K562 (cell line): ENCODE results near the gene MEIS1. TPM values are rescaled to one million over a fixed set of nuclear protein-coding genes. Genes with fewer than 3 reads are reported as not detected.
A peak's percentile ranks its signal among the peaks of the same experiment; 100 is the strongest.

Experiments
- CHD2 ChIP-seq: IDR thresholded peaks from 2 replicates; pipeline ENCODE4 v1.6.1; 2011; ENCODE audit warnings: low read depth, low read length
- CREM ChIP-seq: IDR thresholded peaks from 2 replicates; pipeline ENCODE4 v1.6.1; 2014; ENCODE audit warnings: antibody characterized with exemption, low read depth
- HLTF ChIP-seq: fragments of 450-650 bp; IDR thresholded peaks from 2 replicates; pipeline ENCODE4 v1.6.1; 2016
- HMBOX1 ChIP-seq: sonication (generic); IDR thresholded peaks from 2 replicates; pipeline ENCODE4 v1.6.1; 2016
- HMGN3 ChIP-seq: IDR thresholded peaks from 2 replicates; pipeline ENCODE4 v1.6.1; 2011; ENCODE audit warnings: borderline replicate concordance, low read depth, mild to moderate bottlenecking, mixed read lengths, low read length; ENCODE audit not compliant: insufficient read length; ENCODE audit errors: extremely low read depth
- ILF3 ChIP-seq: fragments of 450-650 bp; IDR thresholded peaks from 2 replicates; pipeline ENCODE4 v1.6.1; 2018; ENCODE audit warnings: antibody characterized with exemption, mild to moderate bottlenecking, moderate library complexity, borderline replicate concordance
- KLF16 ChIP-seq: IDR thresholded peaks from 2 replicates; pipeline ENCODE4 v1.6.1; 2016; ENCODE audit warnings: antibody characterized with exemption
- NFIC ChIP-seq: fragments of 450-650 bp; IDR thresholded peaks from 2 replicates; pipeline ENCODE4 v1.6.1; 2017; ENCODE audit warnings: mild to moderate bottlenecking, inconsistent platforms
- RAD21 ChIP-seq, 2 experiments: fragments of 250-450 bp in 1 of 2; fragments of 450-650 bp in 1 of 2; sonication (Bioruptor Pico) in 1 of 2; formaldehyde crosslinking in 1 of 2; IDR thresholded peaks in 1 of 2; conservative IDR thresholded peaks in 1 of 2; 2 replicates each; pipeline versions ENCODE4 v1.4.0 to v1.8.0; 2020 to 2022; ENCODE audit warnings: mild to moderate bottlenecking in 2 of 2, moderate library complexity in 1 of 2
- RBBP5 ChIP-seq: fragments of 200-600 bp; sonication (generic); IDR thresholded peaks from 2 replicates; pipeline ENCODE4 v1.6.1; 2012; ENCODE audit warnings: borderline replicate concordance, mild to moderate bottlenecking, low read length, control low read depth, inconsistent platforms; ENCODE audit not compliant: insufficient read depth, poor library complexity, severe bottlenecking
- REST ChIP-seq, 2 experiments: fragments of 450-650 bp; formaldehyde crosslinking in 1 of 2; IDR thresholded peaks; 2 replicates each; pipeline versions ENCODE4 v1.4.0 to v1.6.1; 2014 to 2020; ENCODE audit warnings: mild to moderate bottlenecking in 2 of 2, borderline replicate concordance in 1 of 2, low read depth in 1 of 2
- RHOXF2B ChIP-seq: fragments of 250-450 bp; sonication (Bioruptor Pico); conservative IDR thresholded peaks from 2 replicates; pipeline ENCODE4 v1.5.1; 2021
- ZNF395 ChIP-seq: fragments of 200-800 bp; sonication (Bioruptor generic); IDR thresholded peaks from 2 replicates; pipeline ENCODE4 v1.6.1; 2017; ENCODE audit warnings: missing genetic modification characterization, missing compliant biosample characterization
- ZNF436 ChIP-seq: fragments of 250-450, 450-650 bp; sonication (Bioruptor Pico); formaldehyde crosslinking; IDR thresholded peaks from 2 replicates; pipeline ENCODE4 v1.7.0; 2020; ENCODE audit warnings: mild to moderate bottlenecking
- polyA plus RNA-seq, 8 experiments: library from polyadenylated mRNA; depleted of rRNA in 4 of 8; stranded (reverse) in 5 of 8; unstranded in 3 of 8; fragments of >200 nt; fragmentation: Nextera tagmentation in 2 of 8; fragmentation: Illumina TruSeq in 1 of 8; extraction: Ambion mirVana in 2 of 8; extraction: Trizol in 1 of 8; gene quantifications; 2 replicates each; pipeline versions ENCODE4 v1.2.1 to v1.2.3, GENCODE V29; 2011 to 2014; ENCODE audit warnings: inconsistent platforms in 1 of 8, missing spikeins in 1 of 8
- total RNA-seq, 7 experiments: library from RNA; depleted of rRNA in 6 of 7; stranded (reverse); fragments of >200 nt in 6 of 7; fragmentation: Illumina TruSeq in 2 of 7; extraction: Trizol in 2 of 7; gene quantifications; 2 replicates each; pipeline versions ENCODE4 v1.2.1 to v1.2.3, GENCODE V29; 2011 to 2021; ENCODE audit warnings: low replicate concordance in 1 of 7

The MEIS1 gene
- total and polyA plus RNA-seq, 9 of the 15 experiments (the other 6 are each of a cell fraction or from before 2014, with no cell fraction given): 2.3 to 9.0 (median 5.9) TPM

- TF ChIP-seq ZNF395: no peak
- peak; percentile 43; the same call in 1 of the 2 replicates for TF ChIP-seq HMBOX1
- no peak for TF ChIP-seq HLTF
- no peak for TF ChIP-seq NFIC
- no peak for TF ChIP-seq CHD2
- 0 out of 2 replicates have a peak, but pooled peaks have one; percentile 16 for TF ChIP-seq CREM
- no peak for TF ChIP-seq RHOXF2B (CRISPR knock-in tag)
- TF ChIP-seq ILF3: no peak
- TF ChIP-seq RBBP5: no peak
- TF ChIP-seq HMGN3: no peak
- TF ChIP-seq REST (IDR thresholded peaks at IDR 0.05; ENCODE audit: borderline replicate concordance): peak; percentile 86
- TF ChIP-seq REST (CRISPR knock-in tag; IDR thresholded peaks at IDR 0.05; ENCODE audit: low read depth): no peak
- TF ChIP-seq KLF16: 0 out of 2 replicates have a peak, but pooled peaks have one; percentile 19
- peak; percentile 97 to 98 for TF ChIP-seq RAD21 (CRISPR knock-in tag; conservative IDR thresholded peaks at IDR 0.05 in 1 of 2, IDR thresholded peaks at IDR 0.05 in 1 of 2)
- no peak for TF ChIP-seq ZNF436 (CRISPR knock-in tag)
These were observed 5.8 kb upstream of the MEIS1 start (continued) for GRCh38 chr2:66428986-66429612.
